ENCODE results near the gene TAS2R8.

DNA sequence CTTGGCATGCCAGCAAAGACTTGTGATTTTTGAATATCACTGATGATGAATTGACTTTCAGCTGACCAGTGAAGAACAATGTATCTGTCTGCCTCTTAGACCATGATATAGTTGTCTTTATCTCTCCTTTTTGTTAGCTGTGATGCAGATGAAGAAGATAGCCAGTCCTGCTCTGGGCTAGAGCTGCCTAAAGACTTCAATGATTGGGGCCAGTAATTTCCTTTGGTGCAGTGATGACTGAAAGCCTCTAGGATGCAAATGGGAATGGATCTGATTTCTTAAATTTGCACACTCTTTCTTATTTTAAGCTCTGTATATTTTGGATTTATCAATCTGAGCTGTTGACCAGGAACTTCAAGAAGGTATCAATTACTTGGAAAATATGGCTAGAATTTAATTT is 3.0 kb upstream of the TAS2R8 start, which contains the start of gene TAS2R9:
- no peak for TF ChIP-seq POLR2A (IDR thresholded peaks at IDR 0.05)
- TF ChIP-seq, protein P1, sequence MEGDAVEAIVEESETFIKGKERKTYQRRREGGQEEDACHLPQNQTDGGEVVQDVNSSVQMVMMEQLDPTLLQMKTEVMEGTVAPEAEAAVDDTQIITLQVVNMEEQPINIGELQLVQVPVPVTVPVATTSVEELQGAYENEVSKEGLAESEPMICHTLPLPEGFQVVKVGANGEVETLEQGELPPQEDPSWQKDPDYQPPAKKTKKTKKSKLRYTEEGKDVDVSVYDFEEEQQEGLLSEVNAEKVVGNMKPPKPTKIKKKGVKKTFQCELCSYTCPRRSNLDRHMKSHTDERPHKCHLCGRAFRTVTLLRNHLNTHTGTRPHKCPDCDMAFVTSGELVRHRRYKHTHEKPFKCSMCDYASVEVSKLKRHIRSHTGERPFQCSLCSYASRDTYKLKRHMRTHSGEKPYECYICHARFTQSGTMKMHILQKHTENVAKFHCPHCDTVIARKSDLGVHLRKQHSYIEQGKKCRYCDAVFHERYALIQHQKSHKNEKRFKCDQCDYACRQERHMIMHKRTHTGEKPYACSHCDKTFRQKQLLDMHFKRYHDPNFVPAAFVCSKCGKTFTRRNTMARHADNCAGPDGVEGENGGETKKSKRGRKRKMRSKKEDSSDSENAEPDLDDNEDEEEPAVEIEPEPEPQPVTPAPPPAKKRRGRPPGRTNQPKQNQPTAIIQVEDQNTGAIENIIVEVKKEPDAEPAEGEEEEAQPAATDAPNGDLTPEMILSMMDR (IDR thresholded peaks at IDR 0.05), result no peak

Measured in thyroid gland (tissue), 4 donors.